Ascending aorta (tissue), 2 donors: ENCODE results near the gene MFSD6. TPM values are rescaled to one million over a fixed set of nuclear protein-coding genes. Genes with fewer than 3 reads are reported as not detected.

ENCODE experiments used
- DNase-seq, 2 donors: peaks; one replicate each; pipeline ENCODE4 v3.0.0-alpha.2; 2019; ENCODE audit warnings: low spot score in 2 of 2
- H3K27ac ChIP-seq, 2 donors: fragments of 200-600 bp; sonication (generic); one replicate each; pipeline ENCODE4 v1.5.1; 2016 to 2017; ENCODE audit warnings: mild to moderate bottlenecking in 1 of 2
- H3K27me3 ChIP-seq: fragments of 200-600 bp; sonication (generic); one replicate; pipeline ENCODE4 v1.5.1; 2017
- H3K36me3 ChIP-seq, 2 donors: fragments of 200-600 bp; sonication (generic); one replicate each; pipeline ENCODE4 v1.5.1; 2016
- H3K4me1 ChIP-seq, 2 donors: fragments of 200-600 bp; sonication (generic); one replicate each; pipeline ENCODE4 v1.5.1; 2016 to 2017; ENCODE audit warnings: mild to moderate bottlenecking in 1 of 2
- H3K4me3 ChIP-seq, 2 donors: fragments of 200-600 bp; sonication (generic); one replicate each; pipeline ENCODE4 v1.5.1; 2016 to 2017; ENCODE audit warnings: mild to moderate bottlenecking in 1 of 2
- H3K9me3 ChIP-seq, 2 donors: fragments of 200-600 bp; sonication (generic); one replicate each; pipeline ENCODE4 v1.5.1; 2016
- intact Hi-C: fragments of 100-400 bp; cut with DNase I; formaldehyde crosslinking; loops from one replicate; pipeline ENCODE4 v1.15.1; 2023
- total RNA-seq: library from RNA; depleted of rRNA; stranded (reverse); fragments of >200 nt; gene quantifications from one replicate; pipeline ENCODE4 v1.1.0, GENCODE V29; 2016
- TF ChIP-seq, protein P1 (sequence below), 3 experiments: fragments of 200-600 bp in 2 of 3; fragments of 450-650 bp in 1 of 3; sonication (generic) in 2 of 3; IDR thresholded peaks; one replicate each; pipeline ENCODE4 v1.5.1; 2016 to 2019; ENCODE audit warnings: antibody characterized with exemption in 3 of 3, mild to moderate bottlenecking in 1 of 3, moderate library complexity in 1 of 3

Gene MFSD6
- total RNA-seq, 1 donor from 2014 or later = 53.2 TPM

DNA sequence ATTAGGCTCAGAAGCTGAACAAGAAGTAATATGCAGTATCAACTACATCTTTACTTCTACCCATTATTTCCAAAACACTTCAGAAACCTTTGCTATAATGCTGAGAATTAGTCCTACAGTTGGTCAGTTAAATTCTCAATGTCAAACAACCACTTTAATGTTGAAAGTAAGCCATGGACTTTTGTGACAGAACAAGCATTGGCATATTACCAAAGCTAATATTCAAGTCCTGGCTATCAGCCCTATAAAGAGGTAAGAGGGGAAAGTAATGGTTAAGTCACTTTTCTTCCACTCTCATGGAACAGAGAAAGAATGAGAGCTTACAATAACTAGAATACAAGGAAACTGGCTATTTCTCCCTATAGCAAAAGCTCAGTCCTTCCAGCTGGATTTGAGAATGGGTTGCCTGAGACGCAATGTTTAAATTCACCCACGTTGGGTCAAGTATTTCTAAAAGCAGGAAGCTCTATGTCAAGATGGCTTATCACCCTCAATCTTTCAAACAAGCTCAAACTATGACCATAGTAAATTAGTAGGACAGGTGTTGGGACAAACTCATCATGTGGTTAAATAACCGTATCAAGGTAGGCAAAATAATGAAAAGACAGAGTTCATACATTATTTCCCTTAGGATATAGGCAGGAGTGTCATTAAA is 31.4 kb upstream of the MFSD6 start:
- no peaks in the 10 kb centered on the region for H3K27me3 ChIP-seq
- H3K4me1 ChIP-seq = peaks cover 0 to 5% of the 10 kb centered on the region in 2 donors
- intact Hi-C loops = no loop called here
- TF ChIP-seq, protein P1, sequence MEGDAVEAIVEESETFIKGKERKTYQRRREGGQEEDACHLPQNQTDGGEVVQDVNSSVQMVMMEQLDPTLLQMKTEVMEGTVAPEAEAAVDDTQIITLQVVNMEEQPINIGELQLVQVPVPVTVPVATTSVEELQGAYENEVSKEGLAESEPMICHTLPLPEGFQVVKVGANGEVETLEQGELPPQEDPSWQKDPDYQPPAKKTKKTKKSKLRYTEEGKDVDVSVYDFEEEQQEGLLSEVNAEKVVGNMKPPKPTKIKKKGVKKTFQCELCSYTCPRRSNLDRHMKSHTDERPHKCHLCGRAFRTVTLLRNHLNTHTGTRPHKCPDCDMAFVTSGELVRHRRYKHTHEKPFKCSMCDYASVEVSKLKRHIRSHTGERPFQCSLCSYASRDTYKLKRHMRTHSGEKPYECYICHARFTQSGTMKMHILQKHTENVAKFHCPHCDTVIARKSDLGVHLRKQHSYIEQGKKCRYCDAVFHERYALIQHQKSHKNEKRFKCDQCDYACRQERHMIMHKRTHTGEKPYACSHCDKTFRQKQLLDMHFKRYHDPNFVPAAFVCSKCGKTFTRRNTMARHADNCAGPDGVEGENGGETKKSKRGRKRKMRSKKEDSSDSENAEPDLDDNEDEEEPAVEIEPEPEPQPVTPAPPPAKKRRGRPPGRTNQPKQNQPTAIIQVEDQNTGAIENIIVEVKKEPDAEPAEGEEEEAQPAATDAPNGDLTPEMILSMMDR (IDR thresholded peaks at IDR 0.05) = no peak
- H3K36me3 ChIP-seq = no peaks in the 10 kb centered on the region
- no peak overlapping the region for H3K27ac ChIP-seq
- no peak overlapping the region for H3K4me3 ChIP-seq
- H3K9me3 ChIP-seq = no peaks in the 10 kb centered on the region
- DNase-seq = no peak

DNA sequence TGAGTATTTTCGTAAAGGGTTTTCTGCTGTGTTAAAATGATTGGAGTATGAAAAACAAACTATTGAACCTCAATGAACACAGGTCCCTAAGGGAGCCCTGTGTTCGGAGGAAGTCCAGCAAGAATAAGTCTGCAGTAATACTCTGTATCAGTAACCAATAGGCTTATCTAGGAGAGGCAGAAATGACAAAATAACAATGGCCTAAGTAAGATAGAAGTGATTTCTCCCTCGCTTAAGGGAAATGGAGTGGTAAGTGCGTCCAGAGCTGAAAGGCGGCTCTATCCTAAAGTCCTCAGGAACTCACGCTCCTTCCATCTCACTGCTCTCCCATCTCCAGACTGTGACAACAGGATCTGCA is 29.3 kb upstream of the MFSD6 start:
- H3K4me3 ChIP-seq = no peak overlapping the region
- H3K36me3 ChIP-seq = no peaks in the 10 kb centered on the region
- intact Hi-C loops = no loop called here
- no peaks in the 10 kb centered on the region for H3K27me3 ChIP-seq
- no peak for DNase-seq
- no peaks in the 10 kb centered on the region for H3K9me3 ChIP-seq
- H3K4me1 ChIP-seq = no peaks in the 10 kb centered on the region
- no peak overlapping the region for H3K27ac ChIP-seq
- TF ChIP-seq, protein P1 (IDR thresholded peaks at IDR 0.05) = no peak

- H3K9me3 ChIP-seq = no peaks in the 10 kb centered on the region
- no peaks in the 10 kb centered on the region for H3K4me1 ChIP-seq
- no peaks in the 10 kb centered on the region for H3K27me3 ChIP-seq
- no peak overlapping the region for H3K4me3 ChIP-seq
- no peak overlapping the region for H3K27ac ChIP-seq
- DNase-seq = no peak
- TF ChIP-seq, protein P1 (IDR thresholded peaks at IDR 0.05) = no peak
- intact Hi-C loops = no loop called here
- H3K36me3 ChIP-seq = no peaks in the 10 kb centered on the region
Measured at GRCh38 chr2:190379249-190379964, 28.7 kb upstream of the MFSD6 start.

DNA sequence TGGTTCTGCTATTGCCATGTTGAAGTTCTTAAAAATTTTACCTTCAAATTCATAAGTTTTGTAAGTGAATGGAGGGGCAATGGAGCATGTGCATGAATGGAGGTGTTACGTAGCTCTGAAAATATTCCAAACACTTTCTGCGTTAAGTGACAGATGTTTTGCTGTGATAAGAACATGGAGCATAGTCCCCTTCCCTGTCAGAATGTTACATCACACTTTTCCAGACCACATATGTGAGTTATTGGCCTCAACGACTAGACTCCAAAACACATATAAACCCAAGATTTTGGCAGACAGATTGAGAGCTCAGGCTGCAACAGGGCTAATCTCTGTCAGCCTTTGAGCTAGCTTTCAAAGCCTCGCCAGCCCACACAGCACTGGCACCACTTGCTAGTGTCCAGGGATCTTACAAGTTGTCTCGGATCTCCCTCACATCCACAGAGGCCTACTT is 27.2 kb upstream of the MFSD6 start:
- no peak for DNase-seq
- no peaks in the 10 kb centered on the region for H3K27me3 ChIP-seq
- no peak overlapping the region for H3K4me3 ChIP-seq
- intact Hi-C loops = no loop called here
- no peaks in the 10 kb centered on the region for H3K36me3 ChIP-seq
- H3K27ac ChIP-seq = no peak overlapping the region
- H3K4me1 ChIP-seq = no peaks in the 10 kb centered on the region
- no peaks in the 10 kb centered on the region for H3K9me3 ChIP-seq
- TF ChIP-seq, protein P1 (IDR thresholded peaks at IDR 0.05) = no peak

GRCh38 chr2:190382851-190383250 is 25.3 kb upstream of the MFSD6 start:
- no peaks in the 10 kb centered on the region for H3K27me3 ChIP-seq
- DNase-seq = no peak
- TF ChIP-seq, protein P1 (IDR thresholded peaks at IDR 0.05) = peak in 1 of 3 experiments; percentile 31
- H3K36me3 ChIP-seq = no peaks in the 10 kb centered on the region
- no peak overlapping the region for H3K27ac ChIP-seq
- no peak overlapping the region for H3K4me3 ChIP-seq
- intact Hi-C loops = no loop called here
- no peaks in the 10 kb centered on the region for H3K9me3 ChIP-seq
- no peaks in the 10 kb centered on the region for H3K4me1 ChIP-seq
